Stromal cell of bone marrow (primary cell): ENCODE measurements around the gene EMILIN3.
"Not testable (repeated sequence)": the region's sequence is repeated elsewhere in the genome, so short reads cannot be mapped to it uniquely, and the experiment has no call there.

Experiments
- DNase-seq: peaks from one replicate; pipeline ENCODE4 v3.0.0-alpha.2; 2012; ENCODE audit warnings: low read depth

Gene EMILIN3

DNA sequence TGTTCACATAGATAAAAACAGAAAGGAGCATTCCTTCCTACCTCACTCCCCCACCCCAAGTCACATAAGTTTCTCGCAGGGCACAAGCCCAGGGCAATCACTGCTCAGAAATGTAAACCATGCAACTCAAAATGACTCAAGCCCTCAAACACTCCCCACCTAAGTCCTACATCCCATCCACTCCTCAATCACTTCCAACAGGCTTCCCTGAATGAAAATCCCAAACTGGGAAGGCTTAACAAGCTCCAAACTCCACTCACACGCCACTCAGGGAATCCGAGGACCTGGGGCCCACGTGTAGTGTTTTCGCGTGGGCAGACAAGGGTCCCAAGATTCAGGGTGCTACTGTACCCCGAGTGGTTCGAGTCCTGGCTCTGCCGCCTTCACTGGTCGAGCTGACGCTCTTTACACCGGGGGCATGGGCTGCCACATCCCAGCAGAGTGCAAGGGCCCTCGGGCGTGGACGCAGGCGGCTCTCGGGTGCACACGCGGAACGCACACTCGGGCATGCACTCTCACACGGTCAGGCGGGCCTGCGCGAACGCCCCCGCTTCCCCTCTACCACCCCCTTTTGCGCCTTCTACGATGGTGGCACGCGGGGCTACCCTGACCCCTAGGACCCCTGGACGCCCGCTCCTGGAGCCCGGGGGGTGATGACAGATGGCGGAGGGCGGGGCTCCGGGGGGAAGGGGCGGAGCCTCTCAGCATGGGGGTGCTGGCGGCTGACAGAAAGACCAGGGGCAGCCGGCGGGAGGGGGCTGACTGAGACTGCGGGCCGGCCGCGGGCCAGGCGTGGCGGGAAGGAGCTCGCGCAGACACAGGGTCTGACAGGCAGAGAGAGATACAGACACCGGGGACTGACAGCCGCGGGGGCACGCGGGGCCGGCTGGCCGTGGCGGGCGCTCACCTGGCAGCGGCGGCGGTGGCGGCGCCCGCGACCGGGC is 49.7 kb downstream of the EMILIN3 start:
- no peak for DNase-seq

DNA sequence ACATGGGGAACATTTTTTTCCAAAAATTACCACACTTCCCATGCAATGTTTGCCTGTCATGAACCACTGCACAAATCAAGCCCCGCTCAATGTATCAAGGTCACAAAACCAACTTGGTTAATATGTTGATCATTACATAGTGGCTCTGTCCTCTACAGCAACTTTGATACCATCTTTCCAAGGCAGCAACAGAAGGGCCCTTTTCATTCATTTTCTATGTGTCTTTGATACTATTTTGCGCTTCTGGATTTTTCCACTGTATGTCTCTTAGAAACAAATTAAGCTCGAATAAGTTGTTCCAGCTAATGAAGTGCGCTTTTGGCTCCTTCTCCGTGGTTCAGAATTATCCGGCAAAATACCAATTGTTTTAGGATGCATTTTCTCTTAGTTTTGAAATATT is 50.6 kb downstream of the EMILIN3 start:
- no peak for DNase-seq

DNA sequence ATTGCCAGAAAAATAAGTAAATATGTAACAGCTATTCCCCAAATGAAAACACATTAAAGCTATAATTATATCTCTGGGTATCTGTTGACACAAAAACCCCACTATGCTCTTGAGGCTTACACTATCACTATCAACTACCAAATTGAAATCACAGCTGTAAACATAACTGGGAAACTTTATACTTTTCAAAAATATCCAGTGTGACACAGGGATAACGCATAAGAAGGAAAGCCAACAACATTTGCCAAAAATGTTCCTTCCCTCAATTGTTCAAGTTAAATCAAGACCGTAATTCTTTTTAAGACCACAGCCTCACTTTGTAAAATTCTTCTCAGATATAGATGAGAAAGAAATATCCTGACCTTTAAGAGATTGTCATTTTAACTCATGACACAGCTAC is 52.2 kb downstream of the EMILIN3 start:
- no peak for DNase-seq

DNA sequence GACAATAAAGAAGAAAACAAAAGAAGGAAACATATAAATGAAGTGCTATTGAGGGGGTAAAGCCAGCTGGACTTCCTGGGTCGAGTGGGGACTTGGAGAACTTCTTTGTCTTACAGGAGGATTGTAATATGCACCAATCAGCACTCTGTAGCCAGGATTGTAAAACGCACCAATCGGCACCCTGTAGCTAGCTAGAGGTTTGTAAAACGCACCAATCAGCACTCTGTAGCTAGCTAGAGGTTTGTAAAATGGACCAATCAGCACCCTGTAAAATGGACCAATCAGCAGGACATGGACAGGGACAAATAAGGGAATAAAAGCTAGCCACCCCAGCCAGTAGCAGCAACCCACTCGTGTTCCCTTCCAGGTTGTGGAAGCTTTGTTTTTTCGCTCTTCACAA is 54.6 kb downstream of the EMILIN3 start:
- not testable (repeated sequence) for DNase-seq
